ENCODE measurements around the gene TMEM187. TPM values are rescaled to one million over a fixed set of nuclear protein-coding genes. Genes with fewer than 3 reads are reported as not detected.
A peak's percentile ranks its signal among the peaks of the same experiment; 100 is the strongest.

Gene TMEM187
- total and polyA plus RNA-seq, 2 of the 4 experiments (the other 2 are of a cell fraction): 3.4 to 6.2 TPM

GRCh38 chrX:153971450-153972367, 845 bp upstream of the TMEM187 start, which contains the start of gene HCFC1:
HCFC1 (minus strand) TSS chrX:153971818; CDS start chrX:153970840, 978 bp downstream.
- Histone ChIP-seq H2BK15ac (ENCODE audit: low read depth, low read length) (peak within 1 kb of the TSS; percentile 83; the same call in 2 of the 3 replicates), H2BK120ac (ENCODE audit: low read depth, low read length) (peak within 1 kb of the TSS; percentile 93), H2BK20ac (ENCODE audit: low read depth, low read length) (no peak within 1 kb of the TSS; the same call in 1 of the 2 replicates), H2BK5ac (ENCODE audit: low read depth, low read length, poor library complexity, severe bottlenecking) (peak within 1 kb of the TSS; percentile 99), H3K4me1 (ENCODE audit: control insufficient read depth, insufficient read depth, low read length) (peaks cover 19% of the 10 kb centered on the region), H3K79me1 (ENCODE audit: low read depth in 1 of 2, low read length in 2 of 2) (peaks cover 14 to 33% of the 10 kb centered on the region in 2 experiments; a peak in 2 of 4 replicates), H3K56ac (ENCODE audit: extremely low read depth, insufficient read depth, low read length) (peak within 1 kb of the TSS; percentile 99), H4K5ac (ENCODE audit: low read depth, low read length) (peak within 1 kb of the TSS; percentile 96), H3K4ac (ENCODE audit: low read depth, low read length) (peak within 1 kb of the TSS; percentile 99), H3K27ac (ENCODE audit: insufficient read depth, low read length) (peak within 1 kb of the TSS; percentile 100), H2AFZ (replicated peaks; ENCODE audit: low read length, poor library complexity) (peak within 1 kb of the TSS; percentile 99), H2AK9ac (replicated peaks; ENCODE audit: low read depth, low read length, poor library complexity) (peak within 1 kb of the TSS; percentile 100), H3K9me3 (ENCODE audit: control insufficient read depth, insufficient read depth, low read length) (no peaks in the 10 kb centered on the region), H3K9ac (ENCODE audit: low read depth, low read length) (peak within 1 kb of the TSS; percentile 99), H4K8ac (ENCODE audit: low read depth in 2 of 2, low read length in 2 of 2) (peak within 1 kb of the TSS; percentile 95 to 99), H3K4me3 (ENCODE audit: insufficient read depth, low read depth, low read length) (peak within 1 kb of the TSS; percentile 96), H3K18ac (ENCODE audit: low read depth, low read length) (peak within 1 kb of the TSS; percentile 93), H3K14ac (replicated peaks; ENCODE audit: low read depth, low read length) (peak within 1 kb of the TSS; percentile 100), H3K27me3 (ENCODE audit: control insufficient read depth, insufficient read depth, low read length) (no peaks in the 10 kb centered on the region), H4K91ac (ENCODE audit: insufficient read depth, low read depth, low read length) (peak within 1 kb of the TSS; percentile 100), H3K4me2 (ENCODE audit: low read depth, low read length) (peak within 1 kb of the TSS; percentile 93), H3K36me3 (ENCODE audit: control insufficient read depth, insufficient read depth, low read length) (no peaks in the 10 kb centered on the region), H2AK5ac (ENCODE audit: low read depth, low read length) (peak within 1 kb of the TSS; percentile 100), H4K20me1 (ENCODE audit: insufficient read depth, low read length) (peaks cover 41% of the 10 kb centered on the region), H3K23ac (ENCODE audit: low read depth, low read length) (peak within 1 kb of the TSS; percentile 99), H3K9me1 (ENCODE audit: insufficient read depth, low read length) (peaks cover 9% of the 10 kb centered on the region; the same call in 1 of the 2 replicates)
- TF ChIP-seq RCOR1 (IDR thresholded peaks at IDR 0.05; ENCODE audit: insufficient replicate concordance, low read length) (no peak), USF2 (IDR thresholded peaks at IDR 0.05; ENCODE audit: low read depth, low read length) (no peak), FOS (IDR thresholded peaks at IDR 0.05; ENCODE audit: low read depth, low read length) (0 out of 2 replicates have a peak, but pooled peaks have one; percentile 4), NFE2L2 (IDR thresholded peaks at IDR 0.05; ENCODE audit: low read depth, low read length) (no peak), ELK1 (IDR thresholded peaks at IDR 0.05; ENCODE audit: borderline replicate concordance, low read depth, low read length) (no peak), SMC3 (IDR thresholded peaks at IDR 0.05; ENCODE audit: low read depth, low read length) (no peak), BHLHE40 (IDR thresholded peaks at IDR 0.05; ENCODE audit: low read depth, low read length) (0 out of 2 replicates have a peak, but pooled peaks have one; percentile 4), MXI1 (IDR thresholded peaks at IDR 0.05; ENCODE audit: borderline replicate concordance, low read depth, low read length) (peak; percentile 57; the same call in 1 of the 2 replicates), POLR2A (IDR thresholded peaks at IDR 0.05; ENCODE audit: low read depth, low read length) (peak; percentile 82), MAFK (IDR thresholded peaks at IDR 0.05; ENCODE audit: low read depth, low read length) (no peak)
- intact Hi-C loops (cut with micrococcal nuclease) (loop anchor here (2.0 kb wide), 1 partner anchor 75 kb away; no protein-coding TSS in a partner anchor), dilution Hi-C loops (cut with HindIII; ENCODE audit: low sequenced_read_pairs, unreplicated experiment) (no loop called here), in situ Hi-C loops (cut with MboI; ENCODE audit: low sequenced_read_pairs) (no loop called here)
- ChIA-PET CTCF (no interaction called here), POLR2A (ENCODE audit: unreplicated experiment) (interaction anchor here (0.5 to 0.8 kb wide), 3 partner anchors 69 to 356 kb away, joined by 3 to 13 read pairs (median 5); no protein-coding TSS in a partner anchor)
- DNase-seq: peak; percentile 84
- BruUV-seq (replicated peaks): no TSS peak
- 32% methylated on average over 31 of the region's 96 CpGs; no CpG with 5 or more reads in 1 of the 2 experiments for WGBS, 2 experiments (ENCODE audit: extremely low coverage in 2 of 2, insufficient read length in 1 of 2)
- peak; percentile 40 for ATAC-seq (ENCODE audit: low read depth)

Measured in IMR-90 (cell line).